GM23338 (cell line): ENCODE measurements around the gene KAT2B. TPM values are rescaled to one million over a fixed set of nuclear protein-coding genes. Genes with fewer than 3 reads are reported as not detected.

ENCODE experiments used
- EZH2 ChIP-seq: fragments of 200-600 bp; sonication (generic); IDR thresholded peaks from one replicate; pipeline ENCODE4 v1.8.0; 2017; ENCODE audit warnings: antibody characterized with exemption, mild to moderate bottlenecking, low read depth; ENCODE audit not compliant: unreplicated experiment
- STAT1 ChIP-seq: IDR thresholded peaks from one replicate; pipeline ENCODE4 v1.6.1; 2016; ENCODE audit warnings: antibody characterized with exemption; ENCODE audit not compliant: unreplicated experiment
- polyA plus RNA-seq: library from polyadenylated mRNA; unstranded; fragments of >200 nt; fragmentation: Nextera tagmentation; extraction: Ambion mirVana; gene quantifications from 2 replicates; pipeline ENCODE4 v1.2.1, GENCODE V29; 2016
- total RNA-seq: library from RNA; depleted of rRNA; stranded (reverse); fragments of >200 nt; shearing (Covaris generic); gene quantifications from 2 replicates; pipeline ENCODE4 v1.2.3, GENCODE V29; 2014
- TF ChIP-seq, protein P1 (sequence below): fragments of 250-450 bp; sonication (Bioruptor Pico); IDR thresholded peaks from 2 replicates; pipeline ENCODE4 v1.5.0; 2020; ENCODE audit warnings: mild to moderate bottlenecking, moderate library complexity
- TF ChIP-seq, protein P2 (sequence below): IDR thresholded peaks from 2 replicates; pipeline ENCODE4 v1.6.1; 2016; ENCODE audit warnings: antibody characterized with exemption
- TF ChIP-seq, protein P3 (sequence below), 2 experiments: fragments of 200-600 bp in 1 of 2; sonication (generic) in 1 of 2; conservative IDR thresholded peaks; 2 replicates each; pipeline versions ENCODE4 v1.5.1 to v1.6.1; 2016 to 2017; ENCODE audit warnings: antibody characterized with exemption in 2 of 2, low read depth in 2 of 2, mild to moderate bottlenecking in 2 of 2, moderate library complexity in 1 of 2

The KAT2B gene
- total and polyA plus RNA-seq, 2 experiments from 2014 or later, result 1.3 to 4.4 TPM

DNA sequence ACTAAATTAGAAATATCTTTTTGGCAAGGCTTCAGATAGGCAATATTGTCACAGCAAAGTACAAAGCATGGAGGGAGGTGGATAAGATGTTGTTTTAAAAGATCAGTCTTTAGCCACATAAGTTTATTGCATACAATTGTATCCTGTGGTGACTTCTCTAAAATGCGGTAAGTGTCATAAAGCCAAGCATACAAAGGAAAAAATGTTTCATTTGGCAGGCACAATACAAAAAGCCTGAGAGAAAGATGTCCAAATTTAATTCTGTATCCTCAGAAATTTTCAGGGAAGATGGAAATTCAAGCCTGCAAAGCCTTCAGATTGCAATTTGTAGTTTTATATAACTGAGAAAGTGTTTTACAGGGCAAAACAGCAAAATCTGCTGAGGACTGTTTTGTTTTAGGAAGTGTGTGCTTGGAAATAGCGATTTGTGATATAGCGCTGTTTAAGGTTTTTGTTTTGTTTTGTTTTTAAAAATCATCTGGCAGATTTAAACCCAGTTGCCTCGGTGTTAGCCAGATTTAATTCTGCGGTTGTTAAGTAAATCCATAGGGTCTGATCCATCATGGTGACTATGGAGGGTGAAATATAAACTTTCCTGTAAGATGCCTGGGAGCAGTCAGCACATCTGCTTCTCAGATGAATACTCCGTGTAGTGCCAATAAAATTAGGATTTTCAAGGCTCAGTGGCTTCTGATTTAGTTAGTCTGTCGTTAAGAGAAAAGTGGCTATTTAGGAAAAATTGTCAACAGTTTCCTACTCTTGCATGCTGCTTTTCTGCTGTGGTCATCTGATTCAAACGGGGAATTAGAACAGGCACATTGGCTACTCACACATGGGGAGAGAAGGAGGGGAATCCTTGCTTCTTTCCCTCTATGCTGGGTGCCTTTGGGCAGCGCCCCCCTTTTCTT, 8.0 kb downstream of the KAT2B start (continued):
- TF ChIP-seq, protein P1, sequence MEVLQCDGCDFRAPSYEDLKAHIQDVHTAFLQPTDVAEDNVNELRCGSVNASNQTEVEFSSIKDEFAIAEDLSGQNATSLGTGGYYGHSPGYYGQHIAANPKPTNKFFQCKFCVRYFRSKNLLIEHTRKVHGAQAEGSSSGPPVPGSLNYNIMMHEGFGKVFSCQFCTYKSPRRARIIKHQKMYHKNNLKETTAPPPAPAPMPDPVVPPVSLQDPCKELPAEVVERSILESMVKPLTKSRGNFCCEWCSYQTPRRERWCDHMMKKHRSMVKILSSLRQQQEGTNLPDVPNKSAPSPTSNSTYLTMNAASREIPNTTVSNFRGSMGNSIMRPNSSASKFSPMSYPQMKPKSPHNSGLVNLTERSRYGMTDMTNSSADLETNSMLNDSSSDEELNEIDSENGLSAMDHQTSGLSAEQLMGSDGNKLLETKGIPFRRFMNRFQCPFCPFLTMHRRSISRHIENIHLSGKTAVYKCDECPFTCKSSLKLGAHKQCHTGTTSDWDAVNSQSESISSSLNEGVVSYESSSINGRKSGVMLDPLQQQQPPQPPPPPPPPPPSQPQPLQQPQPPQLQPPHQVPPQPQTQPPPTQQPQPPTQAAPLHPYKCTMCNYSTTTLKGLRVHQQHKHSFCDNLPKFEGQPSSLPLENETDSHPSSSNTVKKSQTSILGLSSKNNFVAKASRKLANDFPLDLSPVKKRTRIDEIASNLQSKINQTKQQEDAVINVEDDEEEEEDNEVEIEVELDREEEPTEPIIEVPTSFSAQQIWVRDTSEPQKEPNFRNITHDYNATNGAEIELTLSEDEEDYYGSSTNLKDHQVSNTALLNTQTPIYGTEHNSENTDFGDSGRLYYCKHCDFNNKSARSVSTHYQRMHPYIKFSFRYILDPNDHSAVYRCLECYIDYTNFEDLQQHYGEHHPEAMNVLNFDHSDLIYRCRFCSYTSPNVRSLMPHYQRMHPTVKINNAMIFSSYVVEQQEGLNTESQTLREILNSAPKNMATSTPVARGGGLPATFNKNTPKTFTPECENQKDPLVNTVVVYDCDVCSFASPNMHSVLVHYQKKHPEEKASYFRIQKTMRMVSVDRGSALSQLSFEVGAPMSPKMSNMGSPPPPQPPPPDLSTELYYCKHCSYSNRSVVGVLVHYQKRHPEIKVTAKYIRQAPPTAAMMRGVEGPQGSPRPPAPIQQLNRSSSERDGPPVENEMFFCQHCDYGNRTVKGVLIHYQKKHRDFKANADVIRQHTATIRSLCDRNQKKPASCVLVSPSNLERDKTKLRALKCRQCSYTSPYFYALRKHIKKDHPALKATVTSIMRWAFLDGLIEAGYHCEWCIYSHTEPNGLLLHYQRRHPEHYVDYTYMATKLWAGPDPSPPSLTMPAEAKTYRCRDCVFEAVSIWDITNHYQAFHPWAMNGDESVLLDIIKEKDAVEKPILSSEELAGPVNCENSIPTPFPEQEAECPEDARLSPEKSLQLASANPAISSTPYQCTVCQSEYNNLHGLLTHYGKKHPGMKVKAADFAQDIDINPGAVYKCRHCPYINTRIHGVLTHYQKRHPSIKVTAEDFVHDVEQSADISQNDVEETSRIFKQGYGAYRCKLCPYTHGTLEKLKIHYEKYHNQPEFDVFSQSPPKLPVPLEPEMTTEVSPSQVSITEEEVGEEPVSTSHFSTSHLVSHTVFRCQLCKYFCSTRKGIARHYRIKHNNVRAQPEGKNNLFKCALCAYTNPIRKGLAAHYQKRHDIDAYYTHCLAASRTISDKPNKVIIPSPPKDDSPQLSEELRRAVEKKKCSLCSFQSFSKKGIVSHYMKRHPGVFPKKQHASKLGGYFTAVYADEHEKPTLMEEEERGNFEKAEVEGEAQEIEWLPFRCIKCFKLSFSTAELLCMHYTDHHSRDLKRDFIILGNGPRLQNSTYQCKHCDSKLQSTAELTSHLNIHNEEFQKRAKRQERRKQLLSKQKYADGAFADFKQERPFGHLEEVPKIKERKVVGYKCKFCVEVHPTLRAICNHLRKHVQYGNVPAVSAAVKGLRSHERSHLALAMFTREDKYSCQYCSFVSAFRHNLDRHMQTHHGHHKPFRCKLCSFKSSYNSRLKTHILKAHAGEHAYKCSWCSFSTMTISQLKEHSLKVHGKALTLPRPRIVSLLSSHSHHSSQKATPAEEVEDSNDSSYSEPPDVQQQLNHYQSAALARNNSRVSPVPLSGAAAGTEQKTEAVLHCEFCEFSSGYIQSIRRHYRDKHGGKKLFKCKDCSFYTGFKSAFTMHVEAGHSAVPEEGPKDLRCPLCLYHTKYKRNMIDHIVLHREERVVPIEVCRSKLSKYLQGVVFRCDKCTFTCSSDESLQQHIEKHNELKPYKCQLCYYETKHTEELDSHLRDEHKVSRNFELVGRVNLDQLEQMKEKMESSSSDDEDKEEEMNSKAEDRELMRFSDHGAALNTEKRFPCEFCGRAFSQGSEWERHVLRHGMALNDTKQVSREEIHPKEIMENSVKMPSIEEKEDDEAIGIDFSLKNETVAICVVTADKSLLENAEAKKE (CRISPR knock-in tag), result no peak
- TF ChIP-seq, protein P2, sequence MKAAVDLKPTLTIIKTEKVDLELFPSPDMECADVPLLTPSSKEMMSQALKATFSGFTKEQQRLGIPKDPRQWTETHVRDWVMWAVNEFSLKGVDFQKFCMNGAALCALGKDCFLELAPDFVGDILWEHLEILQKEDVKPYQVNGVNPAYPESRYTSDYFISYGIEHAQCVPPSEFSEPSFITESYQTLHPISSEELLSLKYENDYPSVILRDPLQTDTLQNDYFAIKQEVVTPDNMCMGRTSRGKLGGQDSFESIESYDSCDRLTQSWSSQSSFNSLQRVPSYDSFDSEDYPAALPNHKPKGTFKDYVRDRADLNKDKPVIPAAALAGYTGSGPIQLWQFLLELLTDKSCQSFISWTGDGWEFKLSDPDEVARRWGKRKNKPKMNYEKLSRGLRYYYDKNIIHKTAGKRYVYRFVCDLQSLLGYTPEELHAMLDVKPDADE, result no peak
- TF ChIP-seq, protein P3, sequence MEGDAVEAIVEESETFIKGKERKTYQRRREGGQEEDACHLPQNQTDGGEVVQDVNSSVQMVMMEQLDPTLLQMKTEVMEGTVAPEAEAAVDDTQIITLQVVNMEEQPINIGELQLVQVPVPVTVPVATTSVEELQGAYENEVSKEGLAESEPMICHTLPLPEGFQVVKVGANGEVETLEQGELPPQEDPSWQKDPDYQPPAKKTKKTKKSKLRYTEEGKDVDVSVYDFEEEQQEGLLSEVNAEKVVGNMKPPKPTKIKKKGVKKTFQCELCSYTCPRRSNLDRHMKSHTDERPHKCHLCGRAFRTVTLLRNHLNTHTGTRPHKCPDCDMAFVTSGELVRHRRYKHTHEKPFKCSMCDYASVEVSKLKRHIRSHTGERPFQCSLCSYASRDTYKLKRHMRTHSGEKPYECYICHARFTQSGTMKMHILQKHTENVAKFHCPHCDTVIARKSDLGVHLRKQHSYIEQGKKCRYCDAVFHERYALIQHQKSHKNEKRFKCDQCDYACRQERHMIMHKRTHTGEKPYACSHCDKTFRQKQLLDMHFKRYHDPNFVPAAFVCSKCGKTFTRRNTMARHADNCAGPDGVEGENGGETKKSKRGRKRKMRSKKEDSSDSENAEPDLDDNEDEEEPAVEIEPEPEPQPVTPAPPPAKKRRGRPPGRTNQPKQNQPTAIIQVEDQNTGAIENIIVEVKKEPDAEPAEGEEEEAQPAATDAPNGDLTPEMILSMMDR (conservative IDR thresholded peaks at IDR 0.05; ENCODE audit: low read depth in 2 of 2), result no peak
- TF ChIP-seq EZH2, result no peak
- TF ChIP-seq STAT1, result no peak
